Transverse colon (tissue), 4 donors: ENCODE measurements around the gene UGT2B7. TPM values are rescaled to one million over a fixed set of nuclear protein-coding genes. Genes with fewer than 3 reads are reported as not detected.

ENCODE experiments used
- DNase-seq: peaks from one replicate; pipeline ENCODE4 v3.0.0-alpha.2; 2019
- H3K27ac ChIP-seq, 4 donors: fragments of 200-600 bp; sonication (generic); 2 replicates each; pipeline ENCODE4 v1.5.1; 2016 to 2018; ENCODE audit warnings: inconsistent platforms in 4 of 4
- H3K27me3 ChIP-seq: fragments of 200-600 bp; sonication (generic); 2 replicates; pipeline ENCODE4 v1.5.1; 2017; ENCODE audit warnings: inconsistent platforms
- H3K36me3 ChIP-seq, 4 donors: fragments of 200-600 bp; sonication (generic); 2 replicates each; pipeline ENCODE4 v1.5.1; 2017 to 2019; ENCODE audit warnings: inconsistent platforms in 4 of 4
- H3K4me1 ChIP-seq, 4 donors: fragments of 200-600 bp; sonication (generic); 2 replicates each; pipeline ENCODE4 v1.5.1; 2017 to 2020; ENCODE audit warnings: inconsistent platforms in 4 of 4
- H3K4me3 ChIP-seq, 4 donors: fragments of 200-600 bp; sonication (generic); 1 replicate in 1 of 4; 2 replicates in 3 of 4; pipeline versions ENCODE4 v1.5.1 to v1.6.1; 2017 to 2019; ENCODE audit warnings: inconsistent platforms in 4 of 4
- H3K9me3 ChIP-seq, 2 donors: fragments of 200-600 bp; sonication (generic); 2 replicates each; pipeline ENCODE4 v1.5.1; 2017 to 2019; ENCODE audit warnings: inconsistent platforms in 2 of 2
- CTCF ChIP-seq, 5 experiments: fragments of 200-600 bp in 3 of 5; fragments of 450-650 bp in 2 of 5; sonication (generic) in 3 of 5; IDR thresholded peaks; 1 replicate in 2 of 5; 2 replicates in 3 of 5; pipeline ENCODE4 v1.5.1; 2016 to 2017; ENCODE audit warnings: antibody characterized with exemption in 5 of 5, inconsistent platforms in 3 of 5, mild to moderate bottlenecking in 2 of 5, moderate library complexity in 1 of 5
- EP300 ChIP-seq: sonication (generic); formaldehyde crosslinking; IDR thresholded peaks from one replicate; pipeline ENCODE4 v1.6.1; 2017; ENCODE audit warnings: antibody characterized with exemption, low read depth
- POLR2A ChIP-seq: fragments of 450-650 bp; IDR thresholded peaks from one replicate; pipeline ENCODE4 v1.6.1; 2016; ENCODE audit warnings: antibody characterized with exemption, mild to moderate bottlenecking, moderate library complexity
- POLR2AphosphoS5 ChIP-seq, 3 donors: sonication (generic); formaldehyde crosslinking; IDR thresholded peaks; one replicate each; pipeline ENCODE4 v1.6.1; 2016; ENCODE audit warnings: antibody characterized with exemption in 3 of 3
- WGBS, 2 donors: methylation state at CpG; one replicate each; pipeline ENCODE4 v1.1.5; 2018; ENCODE audit warnings: low coverage in 1 of 2; 5-methylcytosine and 5-hydroxymethylcytosine counted together
- in situ Hi-C, 4 donors: fragments of 200-750 bp; cut with MboI; loops; one replicate each; pipeline versions ENCODE4 v1.15.0 to v1.15.1; 2017; ENCODE audit warnings: low sequenced_read_pairs in 3 of 4, low pct_ligation_motif_present in 1 of 4, low pct_unique_long_range_greater_than_20kb in 1 of 4
- intact Hi-C: fragments of 100-400 bp; cut with DNase I; formaldehyde crosslinking; loops from one replicate; pipeline ENCODE4 v1.15.1; 2023; ENCODE audit warnings: low total_unique reads
- total RNA-seq, 4 donors: library from RNA; depleted of rRNA; stranded (reverse); fragments of >200 nt; gene quantifications; one replicate each; pipeline ENCODE4 v1.1.0, GENCODE V29; 2016

The UGT2B7 gene
- total RNA-seq, 4 donors from 2014 or later, result 2.4 to 8.7 (median 5.6) TPM; not detected in 1

- Histone ChIP-seq H3K4me3 (no peak overlapping the region), H3K36me3 (no peaks in the 10 kb centered on the region), H3K27me3 (no peaks in the 10 kb centered on the region), H3K9me3 (no peaks in the 10 kb centered on the region), H3K4me1 (peaks cover 0 to 23% (median 7%) of the 10 kb centered on the region in 4 donors), H3K27ac (no peak overlapping the region)
- in situ Hi-C loops (no loop called here), intact Hi-C loops (no loop called here)
- 75 to 89% methylated on average over 2 to 3 of the region's 3 CpGs for WGBS, 2 donors
- TF ChIP-seq POLR2A (no peak), CTCF (IDR thresholded peaks at IDR 0.05) (no peak), EP300 (no peak), POLR2AphosphoS5 (IDR thresholded peaks at IDR 0.05) (no peak)
- DNase-seq, result no peak
Observed at GRCh38 chr4:69093681-69094080, 2.6 kb upstream of the UGT2B7 start.

- TF ChIP-seq CTCF (IDR thresholded peaks at IDR 0.05) (no peak), EP300 (no peak), POLR2A (no peak), POLR2AphosphoS5 (IDR thresholded peaks at IDR 0.05) (no peak)
- intact Hi-C loops (no loop called here), in situ Hi-C loops (no loop called here)
- Histone ChIP-seq H3K27ac (no peak overlapping the region), H3K4me1 (peaks cover 0 to 25% (median 7%) of the 10 kb centered on the region in 4 donors), H3K9me3 (no peaks in the 10 kb centered on the region), H3K36me3 (no peaks in the 10 kb centered on the region), H3K4me3 (no peak overlapping the region), H3K27me3 (no peaks in the 10 kb centered on the region)
- no peak for DNase-seq
- WGBS, 2 donors, result 25 to 38% methylated on average over 2 of the region's 2 CpGs
Observed at GRCh38 chr4:69095301-69095731, 958 bp upstream of the UGT2B7 start.

GRCh38 chr4:69096810-69097209 lies 536 bp downstream of the UGT2B7 start:
- Histone ChIP-seq H3K4me1 (peaks cover 0 to 25% (median 7%) of the 10 kb centered on the region in 4 donors), H3K9me3 (no peaks in the 10 kb centered on the region), H3K27me3 (no peaks in the 10 kb centered on the region), H3K27ac (peak overlapping the region; percentile 26 to 71 (median 53)), H3K36me3 (no peaks in the 10 kb centered on the region), H3K4me3 (no peak overlapping the region)
- WGBS, 2 donors, result 45 to 59% methylated on average over 3 of the region's 3 CpGs
- in situ Hi-C loops, result no loop called here
- intact Hi-C loops, result no loop called here
- no peak for DNase-seq
- TF ChIP-seq POLR2AphosphoS5 (IDR thresholded peaks at IDR 0.05), result no peak
- no peak for TF ChIP-seq CTCF (IDR thresholded peaks at IDR 0.05)
- no peak for TF ChIP-seq EP300
- no peak for TF ChIP-seq POLR2A

GRCh38 chr4:69098470-69098869 lies 2.2 kb downstream of the UGT2B7 start:
- 24 to 44% methylated on average over 4 of the region's 4 CpGs for WGBS, 2 donors
- TF ChIP-seq POLR2AphosphoS5 (IDR thresholded peaks at IDR 0.05) (no peak), EP300 (no peak), POLR2A (no peak), CTCF (IDR thresholded peaks at IDR 0.05) (no peak)
- Histone ChIP-seq H3K4me3 (no peak overlapping the region), H3K27ac (no peak overlapping the region), H3K9me3 (no peaks in the 10 kb centered on the region), H3K27me3 (no peaks in the 10 kb centered on the region), H3K4me1 (peaks cover 0 to 25% (median 7%) of the 10 kb centered on the region in 4 donors), H3K36me3 (no peaks in the 10 kb centered on the region)
- intact Hi-C loops, result no loop called here
- in situ Hi-C loops, result no loop called here
- no peak for DNase-seq
